ENCODE data around the gene SCFD1.
"Not testable (repeated sequence)": the region's sequence is repeated elsewhere in the genome, so short reads cannot be mapped to it uniquely, and the experiment has no call there.

Gene SCFD1

GRCh38 chr14:30597504-30597903, 24.6 kb upstream of the SCFD1 start:
- Histone ChIP-seq H3K27ac (no peak overlapping the region), H3K4me3 (no peak overlapping the region)
- TF ChIP-seq CTCF (IDR thresholded peaks at IDR 0.05): no peak
- DNase-seq (ENCODE audit: low spot score): no peak

GRCh38 chr14:30600922-30601918, 20.9 kb upstream of the SCFD1 start:
- no peak for DNase-seq (ENCODE audit: low spot score)
- H3K27ac ChIP-seq: no peak overlapping the region
- H3K4me3 ChIP-seq: no peak overlapping the region
- TF ChIP-seq CTCF (IDR thresholded peaks at IDR 0.05): no peak

GRCh38 chr14:30603402-30603801, 18.7 kb upstream of the SCFD1 start:
- H3K4me3 ChIP-seq: no peak overlapping the region
- no peak overlapping the region for H3K27ac ChIP-seq
- DNase-seq (ENCODE audit: low spot score): no peak
- no peak for TF ChIP-seq CTCF (IDR thresholded peaks at IDR 0.05)

- not testable (repeated sequence) for H3K27ac ChIP-seq; H3K4me3 ChIP-seq; DNase-seq (ENCODE audit: low spot score)
These were observed 17.4 kb upstream of the SCFD1 start for GRCh38 chr14:30604696-30605095.

- Histone ChIP-seq H3K27ac (no peak overlapping the region), H3K4me3 (no peak overlapping the region)
- DNase-seq (ENCODE audit: low spot score): no peak
- TF ChIP-seq CTCF (IDR thresholded peaks at IDR 0.05): no peak
These were observed 14.9 kb upstream of the SCFD1 start for GRCh38 chr14:30607156-30607780.

- H3K27ac ChIP-seq: no peak overlapping the region
- TF ChIP-seq CTCF (IDR thresholded peaks at IDR 0.05): no peak
These were observed 13.5 kb upstream of the SCFD1 start for GRCh38 chr14:30608533-30609006.

GRCh38 chr14:30610787-30611343, 11.3 kb upstream of the SCFD1 start:
- DNase-seq (ENCODE audit: low spot score): no peak
- no peak overlapping the region for H3K27ac ChIP-seq
- no peak for TF ChIP-seq CTCF (IDR thresholded peaks at IDR 0.05)
- H3K4me3 ChIP-seq: no peak overlapping the region

More at GRCh38 chr14:30608533-30609006, 13.5 kb upstream of the SCFD1 start:
- DNase-seq (ENCODE audit: low spot score): no peak
- no peak overlapping the region for H3K4me3 ChIP-seq
